PC-9 (cell line): Measurements from ENCODE around the gene FILIP1. TPM values are rescaled to one million over a fixed set of nuclear protein-coding genes. Genes with fewer than 3 reads are reported as not detected.

ENCODE experiments used
- BruUV-seq: library from RNA; stranded (reverse); fragments of 400-500 nt; replicated peaks from 2 replicates; lab custom pipeline; 2021; lab: Mats Ljungman, UMichigan
- CTCF ChIA-PET: fragments of 300-600 bp; sonication (Branson Sonifier 250); formaldehyde crosslinking; loops from one replicate; lab custom pipeline; 2022; ENCODE audit warnings: antibody characterized with exemption; lab: Charles Lee
- POLR2A ChIA-PET: fragments of 300-600 bp; sonication (Branson Sonifier 250); formaldehyde crosslinking; loops from one replicate; lab custom pipeline; 2022; ENCODE audit warnings: antibody characterized with exemption; ENCODE audit not compliant: unreplicated experiment; lab: Charles Lee
- DNase-seq, 2 experiments: peaks; one replicate each; pipeline versions ENCODE4 v3.0.0 to v3.0.0-alpha.2; 2015 to 2022; ENCODE audit warnings: mixed read lengths in 1 of 2
- H2AFZ ChIP-seq: fragments of 200-600 bp; sonication (generic); 2 replicates; pipeline ENCODE4 v1.8.1; 2017; ENCODE audit warnings: antibody characterized with exemption
- H3F3A ChIP-seq: fragments of 200-600 bp; sonication (generic); 2 replicates; pipeline ENCODE4 v1.8.1; 2017; ENCODE audit warnings: antibody characterized with exemption, mild to moderate bottlenecking, low read depth; ENCODE audit not compliant: insufficient read depth
- H3K27ac ChIP-seq: fragments of 200-600 bp; sonication (generic); 2 replicates; pipeline ENCODE4 v1.6.1; 2016; ENCODE audit warnings: mixed run types
- H3K27me3 ChIP-seq: fragments of 200-600 bp; sonication (generic); 2 replicates; pipeline ENCODE4 v1.6.1; 2016; ENCODE audit warnings: low read depth, mixed run types; ENCODE audit not compliant: insufficient read depth
- H3K36me3 ChIP-seq: fragments of 200-600 bp; sonication (generic); 2 replicates; pipeline ENCODE4 v1.6.1; 2016; ENCODE audit warnings: low read depth, mixed run types
- H3K4me1 ChIP-seq: fragments of 200-600 bp; sonication (generic); replicated peaks from 2 replicates; pipeline ENCODE4 v1.6.1; 2016; ENCODE audit warnings: mixed run types; ENCODE audit not compliant: insufficient read depth
- H3K4me2 ChIP-seq: fragments of 200-600 bp; sonication (generic); 2 replicates; pipeline ENCODE4 v1.6.1; 2017; ENCODE audit warnings: mixed run types
- H3K4me3 ChIP-seq: fragments of 200-600 bp; sonication (generic); 2 replicates; pipeline ENCODE4 v1.6.1; 2016; ENCODE audit warnings: mixed run types
- H3K79me2 ChIP-seq: fragments of 200-600 bp; sonication (generic); 2 replicates; pipeline ENCODE4 v1.6.1; 2017; ENCODE audit warnings: low read depth, mixed run types
- H3K9me2 ChIP-seq: fragments of 200-600 bp; sonication (generic); 2 replicates; pipeline ENCODE4 v1.8.1; 2017; ENCODE audit warnings: mild to moderate bottlenecking; ENCODE audit not compliant: insufficient read depth
- H3K9me3 ChIP-seq: fragments of 200-600 bp; sonication (generic); 2 replicates; pipeline ENCODE4 v1.8.1; 2016; ENCODE audit warnings: low read depth; ENCODE audit not compliant: insufficient read depth
- H4K20me1 ChIP-seq: fragments of 200-600 bp; sonication (generic); 2 replicates; pipeline ENCODE4 v1.8.1; 2017; ENCODE audit not compliant: insufficient read depth
- EZH2 ChIP-seq: fragments of 200-600 bp; sonication (generic); IDR thresholded peaks from 2 replicates; pipeline ENCODE4 v1.8.0; 2017; ENCODE audit warnings: antibody characterized with exemption, low read depth
- intact Hi-C: fragments of 100-400 bp; cut with micrococcal nuclease; formaldehyde crosslinking; loops from one replicate; pipeline ENCODE4 v1.10.0; 2022; ENCODE audit not compliant: unreplicated experiment
- total RNA-seq: library from RNA; stranded (reverse); gene quantifications from 2 replicates; pipeline ENCODE4 v1.2.3, GENCODE V29; 2021
- TF ChIP-seq, protein P1 (sequence below): fragments of 200-600 bp; sonication (generic); conservative IDR thresholded peaks from 2 replicates; pipeline ENCODE4 v1.6.1; 2017; ENCODE audit warnings: mixed run types, antibody characterized with exemption, mild to moderate bottlenecking, moderate library complexity

Gene FILIP1
- total RNA-seq, 1 experiment from 2014 or later, result 0.15 TPM

DNA sequence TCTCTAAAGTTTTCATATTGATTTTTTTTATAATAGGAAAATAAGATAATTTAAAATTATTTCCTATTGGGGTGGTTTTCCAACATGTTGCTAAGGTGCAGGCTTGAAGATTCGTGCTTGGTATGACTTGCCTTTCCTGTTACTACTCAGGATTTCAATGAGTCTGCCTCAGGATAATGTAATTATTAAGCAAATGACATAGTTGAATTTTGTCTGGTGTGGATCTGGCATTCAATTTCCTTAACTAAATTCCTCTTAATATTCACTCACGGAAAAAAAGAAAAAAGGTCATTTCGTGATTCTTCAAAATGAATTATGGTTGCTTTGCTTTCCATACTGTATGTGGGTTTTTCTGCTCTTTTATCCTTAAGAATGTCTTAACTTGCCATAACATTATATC is 9.3 kb upstream of the FILIP1 start:
- intact Hi-C loops, result no loop called here
- Histone ChIP-seq H3K4me3 (no peak overlapping the region), H3K79me2 (no peaks in the 10 kb centered on the region), H2AFZ (no peak overlapping the region), H4K20me1 (no peaks in the 10 kb centered on the region), H3K9me3 (no peaks in the 10 kb centered on the region), H3K27me3 (no peaks in the 10 kb centered on the region), H3F3A (no peaks in the 10 kb centered on the region), H3K4me2 (no peak overlapping the region), H3K27ac (no peak overlapping the region), H3K9me2 (no peaks in the 10 kb centered on the region; the same call in 1 of the 2 replicates), H3K4me1 (no peaks in the 10 kb centered on the region), H3K36me3 (no peaks in the 10 kb centered on the region)
- DNase-seq, result no peak
- ChIA-PET CTCF (no interaction called here), POLR2A (no interaction called here)
- BruUV-seq, result no TSS peak
- TF ChIP-seq EZH2, result no peak
- TF ChIP-seq, protein P1, sequence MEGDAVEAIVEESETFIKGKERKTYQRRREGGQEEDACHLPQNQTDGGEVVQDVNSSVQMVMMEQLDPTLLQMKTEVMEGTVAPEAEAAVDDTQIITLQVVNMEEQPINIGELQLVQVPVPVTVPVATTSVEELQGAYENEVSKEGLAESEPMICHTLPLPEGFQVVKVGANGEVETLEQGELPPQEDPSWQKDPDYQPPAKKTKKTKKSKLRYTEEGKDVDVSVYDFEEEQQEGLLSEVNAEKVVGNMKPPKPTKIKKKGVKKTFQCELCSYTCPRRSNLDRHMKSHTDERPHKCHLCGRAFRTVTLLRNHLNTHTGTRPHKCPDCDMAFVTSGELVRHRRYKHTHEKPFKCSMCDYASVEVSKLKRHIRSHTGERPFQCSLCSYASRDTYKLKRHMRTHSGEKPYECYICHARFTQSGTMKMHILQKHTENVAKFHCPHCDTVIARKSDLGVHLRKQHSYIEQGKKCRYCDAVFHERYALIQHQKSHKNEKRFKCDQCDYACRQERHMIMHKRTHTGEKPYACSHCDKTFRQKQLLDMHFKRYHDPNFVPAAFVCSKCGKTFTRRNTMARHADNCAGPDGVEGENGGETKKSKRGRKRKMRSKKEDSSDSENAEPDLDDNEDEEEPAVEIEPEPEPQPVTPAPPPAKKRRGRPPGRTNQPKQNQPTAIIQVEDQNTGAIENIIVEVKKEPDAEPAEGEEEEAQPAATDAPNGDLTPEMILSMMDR, result no peak

DNA sequence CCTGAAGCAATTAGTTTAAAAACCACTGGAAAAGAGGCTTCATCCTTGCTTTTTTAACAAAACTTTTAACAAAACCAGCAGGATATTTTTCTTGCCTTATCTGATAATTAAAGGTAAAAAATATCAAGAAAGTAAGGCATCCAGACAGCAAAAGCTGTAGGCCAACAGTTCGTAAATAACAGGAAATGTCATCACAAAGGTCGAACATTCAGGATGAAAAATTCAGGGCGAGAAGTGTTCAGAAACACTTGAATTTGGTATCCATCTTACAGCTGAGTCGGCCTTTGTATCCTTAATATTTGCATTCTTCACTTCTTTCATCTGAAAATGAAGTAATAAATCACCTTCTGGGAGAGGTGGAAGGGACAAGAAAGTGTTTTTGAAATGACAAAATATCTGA is 8.2 kb upstream of the FILIP1 start:
- ChIA-PET POLR2A (interaction anchor here (0.5 kb wide), 1 partner anchor 88 kb away, joined by 3 read pairs; no protein-coding TSS in a partner anchor), CTCF (no interaction called here)
- no peaks in the 10 kb centered on the region for H3K9me3 ChIP-seq
- no peaks in the 10 kb centered on the region for H3K36me3 ChIP-seq
- H3K27ac ChIP-seq, result no peak overlapping the region
- H3K27me3 ChIP-seq, result no peaks in the 10 kb centered on the region
- intact Hi-C loops, result no loop called here
- no peaks in the 10 kb centered on the region for H3K79me2 ChIP-seq
- BruUV-seq, result no TSS peak
- H3K4me3 ChIP-seq, result no peak overlapping the region
- H3K4me1 ChIP-seq, result no peaks in the 10 kb centered on the region
- no peaks in the 10 kb centered on the region; the same call in 1 of the 2 replicates for H3K9me2 ChIP-seq
- H4K20me1 ChIP-seq, result no peaks in the 10 kb centered on the region
- no peak overlapping the region for H3K4me2 ChIP-seq
- DNase-seq, result no peak
- H2AFZ ChIP-seq, result no peak overlapping the region
- H3F3A ChIP-seq, result no peaks in the 10 kb centered on the region
- TF ChIP-seq EZH2, result no peak
- TF ChIP-seq, protein P1, result no peak

- CTCF ChIA-PET, result no interaction called here
- no TSS peak for BruUV-seq
Measured at GRCh38 chr6:75499640-75500039, 6.0 kb upstream of the FILIP1 start.

More at GRCh38 chr6:75499640-75500039, 6.0 kb upstream of the FILIP1 start:
- H3K27me3 ChIP-seq, result no peaks in the 10 kb centered on the region
- no peaks in the 10 kb centered on the region for H3K79me2 ChIP-seq
- no peaks in the 10 kb centered on the region for H3K9me3 ChIP-seq
- H3K4me1 ChIP-seq, result no peaks in the 10 kb centered on the region
- no peaks in the 10 kb centered on the region for H3K36me3 ChIP-seq
- H3K4me3 ChIP-seq, result no peak overlapping the region
- no peak overlapping the region for H3K4me2 ChIP-seq
- intact Hi-C loops, result no loop called here
- H2AFZ ChIP-seq, result no peak overlapping the region
- no peak for DNase-seq
- POLR2A ChIA-PET, result no interaction called here
- no peak for TF ChIP-seq EZH2
- TF ChIP-seq, protein P1, result no peak
- no peaks in the 10 kb centered on the region for H4K20me1 ChIP-seq
- H3K27ac ChIP-seq, result no peak overlapping the region
- H3F3A ChIP-seq, result no peaks in the 10 kb centered on the region
- no peaks in the 10 kb centered on the region; the same call in 1 of the 2 replicates for H3K9me2 ChIP-seq
